Activated CD8-positive, alpha-beta memory T cell treated with anti-CD3 and anti-CD28 coated beads, Interleukin-2, amount 50 U/mL, for 4 hours (primary cell): ENCODE results near the gene RAE1.

ENCODE experiments used
- DNase-seq: peaks from one replicate; pipeline ENCODE4 v3.0.0-alpha.2; 2020

The RAE1 gene

DNA sequence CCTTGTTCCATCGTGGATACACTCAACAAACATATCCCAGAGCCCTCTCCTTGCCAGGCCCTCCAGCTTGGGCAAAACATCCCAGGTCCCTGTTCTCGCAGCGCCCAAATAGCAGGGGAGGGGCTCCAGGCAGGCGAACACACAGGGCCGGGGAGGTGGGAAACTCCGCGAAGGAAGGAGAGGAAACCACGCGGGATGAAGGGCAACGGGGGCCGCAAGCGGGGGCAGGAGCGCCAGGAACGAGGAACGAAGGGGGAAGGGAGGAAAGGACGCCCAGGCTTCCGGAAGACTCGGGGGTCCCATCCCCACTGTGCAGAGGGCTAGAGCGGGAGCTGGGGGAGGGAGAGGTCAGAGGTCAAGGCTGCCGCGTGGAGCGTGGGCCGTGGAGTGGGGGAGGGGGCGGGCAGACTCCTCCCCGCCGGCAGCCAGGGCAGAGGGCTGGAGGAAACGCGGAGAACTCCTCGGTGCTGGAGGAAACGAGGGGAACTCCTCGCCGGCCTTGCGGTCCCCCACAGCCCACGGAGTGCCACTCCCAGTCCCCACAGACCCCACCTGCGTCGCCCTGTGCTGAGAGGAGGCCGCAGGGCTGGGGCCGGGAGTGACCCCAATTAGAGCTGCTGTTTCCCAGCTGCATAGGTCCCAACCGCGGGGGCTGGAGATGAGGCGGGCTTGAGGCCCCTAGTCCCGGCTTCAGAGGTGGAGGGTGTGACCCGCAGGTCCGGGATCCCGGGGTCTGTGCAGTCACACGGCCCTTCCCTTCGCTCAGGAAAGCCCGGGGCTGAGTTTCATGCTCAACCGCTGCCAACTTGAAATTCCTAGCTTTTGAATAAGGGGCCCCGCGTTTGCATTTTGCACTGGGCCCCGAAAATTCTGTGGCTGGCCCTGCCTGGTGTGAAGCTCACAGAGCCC is 38.9 kb downstream of the RAE1 start:
- DNase-seq: peak; percentile 61

DNA sequence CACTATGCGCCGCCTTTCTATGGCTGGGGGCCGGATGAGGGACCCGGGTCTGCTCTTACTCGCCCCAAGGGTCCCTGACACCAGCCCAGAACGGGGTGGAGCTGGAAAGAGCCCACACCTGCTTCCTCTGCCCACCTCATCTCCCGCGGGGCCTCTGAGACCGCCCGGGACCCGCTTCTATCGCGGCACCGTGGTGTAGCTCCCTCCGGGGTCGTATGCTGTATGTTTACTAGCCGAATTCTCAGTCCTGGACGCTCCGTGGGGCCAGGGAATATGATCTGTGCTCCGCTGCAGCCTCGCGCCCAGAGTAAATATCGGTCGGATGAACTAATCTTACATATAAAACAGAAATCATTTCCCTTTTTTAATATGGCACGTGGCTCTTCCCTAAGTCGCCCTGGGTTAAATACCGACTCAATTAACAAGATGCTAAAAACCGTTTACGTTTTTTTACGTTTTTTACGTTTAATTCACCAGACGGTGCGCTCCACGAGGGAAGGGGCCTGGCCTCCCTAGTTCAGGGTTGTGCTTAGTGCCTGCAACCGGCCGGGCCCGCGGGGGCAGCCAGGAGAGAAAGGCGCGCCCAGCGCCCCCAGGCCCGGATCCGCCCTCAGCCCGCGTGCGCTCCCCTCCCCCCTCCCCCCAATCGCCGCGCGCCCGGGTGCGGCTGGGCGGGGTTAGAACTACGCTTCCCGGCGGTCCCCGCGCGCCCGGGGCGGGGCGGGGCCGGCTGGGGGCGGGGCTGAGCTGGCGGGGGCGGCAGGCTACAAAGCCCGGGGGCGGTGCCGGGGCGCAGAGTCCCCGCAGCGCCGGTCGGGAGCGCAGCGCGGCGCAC is 39.8 kb downstream of the RAE1 start, which contains the start of gene RBM38:
Gene RBM38 (plus strand): TSS at position 793 of the 835 bp plus-strand sequence. CDS start 186 bp downstream, outside the sequence.
- DNase-seq: peak; percentile 77

DNA sequence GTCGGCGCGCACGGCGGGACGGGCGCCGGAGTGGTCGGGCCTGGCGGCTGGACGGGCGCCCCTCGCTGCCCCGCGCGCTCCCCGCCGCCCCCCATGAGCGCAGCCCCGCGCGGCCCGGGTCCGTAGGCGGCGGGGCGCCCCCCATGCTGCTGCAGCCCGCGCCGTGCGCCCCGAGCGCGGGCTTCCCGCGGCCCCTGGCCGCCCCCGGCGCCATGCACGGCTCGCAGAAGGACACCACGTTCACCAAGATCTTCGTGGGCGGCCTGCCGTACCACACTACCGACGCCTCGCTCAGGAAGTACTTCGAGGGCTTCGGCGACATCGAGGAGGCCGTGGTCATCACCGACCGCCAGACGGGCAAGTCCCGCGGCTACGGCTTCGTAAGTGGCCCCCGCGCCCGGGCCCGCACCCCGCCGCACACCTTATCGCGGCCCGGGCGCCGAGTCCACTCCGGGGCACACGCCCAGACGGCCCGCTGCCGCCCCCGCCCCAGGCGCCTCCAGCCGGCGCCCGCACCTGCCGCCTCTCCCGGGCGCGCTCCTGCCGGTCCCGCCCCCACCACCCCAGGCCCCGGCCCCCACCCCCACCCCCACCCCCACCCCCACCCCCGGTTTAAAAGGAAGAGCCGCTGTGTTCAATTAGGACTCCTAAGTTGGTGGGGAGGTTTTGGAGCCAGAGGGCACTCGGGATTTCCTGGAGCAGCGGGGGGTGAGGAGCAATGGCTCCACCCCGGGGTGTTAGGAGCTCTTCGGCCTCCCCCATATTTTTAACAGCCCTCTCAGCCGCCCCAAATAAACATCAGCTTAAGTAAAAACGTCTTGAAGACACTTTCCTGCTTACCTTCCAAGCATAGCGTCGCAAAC is 40.6 kb downstream of the RAE1 start:
- peak; percentile 35 for DNase-seq

DNA sequence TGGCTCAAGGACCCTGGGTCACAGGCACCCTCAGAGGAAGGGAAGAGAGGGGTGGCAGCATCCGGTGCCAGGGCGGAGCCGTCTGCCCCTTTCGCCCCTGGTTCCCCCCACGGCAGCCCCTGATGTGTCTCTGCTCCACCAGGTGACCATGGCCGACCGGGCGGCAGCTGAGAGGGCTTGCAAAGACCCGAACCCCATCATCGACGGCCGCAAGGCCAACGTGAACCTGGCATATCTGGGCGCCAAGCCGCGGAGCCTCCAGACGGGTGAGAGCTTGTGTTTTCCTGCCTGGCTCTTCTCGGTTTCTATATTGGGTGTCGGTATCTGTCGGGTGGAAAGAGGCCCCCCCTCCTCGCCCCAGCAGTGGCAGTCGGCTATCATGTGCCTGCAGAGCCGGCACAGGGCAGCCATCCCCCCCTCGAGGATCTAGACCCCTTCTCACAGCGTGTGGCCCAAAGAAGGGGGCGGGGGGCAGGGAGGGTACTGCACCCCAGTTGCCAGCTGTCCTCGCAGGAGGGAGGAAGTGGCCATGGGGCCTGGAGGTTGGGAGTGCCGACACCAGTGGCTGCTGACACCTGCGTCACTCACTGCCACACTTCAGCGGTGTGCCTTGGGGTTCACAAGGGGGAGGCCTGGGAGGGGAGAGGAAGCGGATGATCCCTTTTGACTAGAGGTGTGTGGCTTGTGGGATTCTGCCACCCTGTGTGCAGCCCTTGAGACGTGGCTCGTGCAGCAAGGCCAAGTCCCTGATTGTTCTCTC is 41.6 kb downstream of the RAE1 start:
- peak; percentile 66 for DNase-seq

DNA sequence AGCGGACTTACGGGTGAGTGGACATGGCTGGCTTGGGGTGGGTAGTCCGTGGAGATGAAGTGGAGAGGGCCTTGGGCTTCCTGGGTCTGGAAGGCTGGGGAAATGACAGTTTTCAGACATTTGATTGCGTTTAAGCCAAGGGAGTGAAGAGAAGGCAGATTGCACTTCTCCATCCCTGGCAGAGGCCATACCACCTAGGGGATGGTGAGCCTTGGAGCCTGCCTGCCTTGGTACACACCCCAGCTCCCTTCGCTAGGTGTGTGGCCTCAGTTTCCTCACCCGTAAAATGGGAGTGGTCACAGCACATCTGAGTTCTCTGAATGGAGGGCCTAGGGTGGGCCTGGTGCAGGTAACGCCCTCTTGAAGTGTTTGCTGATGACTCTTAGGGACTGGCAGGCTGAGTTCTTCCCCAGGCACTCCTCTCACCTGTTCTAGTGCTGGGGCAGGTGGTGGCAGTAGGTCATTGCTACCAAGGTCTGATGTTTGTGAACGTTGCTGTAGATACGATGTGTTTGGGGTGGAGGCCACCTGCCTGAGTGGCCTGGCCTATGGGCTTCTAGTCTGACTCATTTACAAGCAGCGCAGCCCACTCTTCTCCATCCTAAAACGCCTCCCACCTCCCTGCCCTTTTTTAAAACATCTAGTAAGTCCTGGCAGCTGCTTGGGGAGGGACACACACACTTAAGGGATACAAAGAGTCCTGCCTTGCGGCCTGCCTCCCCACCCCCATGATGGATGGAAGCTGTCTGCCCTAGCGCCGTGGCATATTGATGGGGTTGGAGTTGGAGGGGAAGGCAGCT is 42.5 kb downstream of the RAE1 start:
- DNase-seq: peak; percentile 16

DNA sequence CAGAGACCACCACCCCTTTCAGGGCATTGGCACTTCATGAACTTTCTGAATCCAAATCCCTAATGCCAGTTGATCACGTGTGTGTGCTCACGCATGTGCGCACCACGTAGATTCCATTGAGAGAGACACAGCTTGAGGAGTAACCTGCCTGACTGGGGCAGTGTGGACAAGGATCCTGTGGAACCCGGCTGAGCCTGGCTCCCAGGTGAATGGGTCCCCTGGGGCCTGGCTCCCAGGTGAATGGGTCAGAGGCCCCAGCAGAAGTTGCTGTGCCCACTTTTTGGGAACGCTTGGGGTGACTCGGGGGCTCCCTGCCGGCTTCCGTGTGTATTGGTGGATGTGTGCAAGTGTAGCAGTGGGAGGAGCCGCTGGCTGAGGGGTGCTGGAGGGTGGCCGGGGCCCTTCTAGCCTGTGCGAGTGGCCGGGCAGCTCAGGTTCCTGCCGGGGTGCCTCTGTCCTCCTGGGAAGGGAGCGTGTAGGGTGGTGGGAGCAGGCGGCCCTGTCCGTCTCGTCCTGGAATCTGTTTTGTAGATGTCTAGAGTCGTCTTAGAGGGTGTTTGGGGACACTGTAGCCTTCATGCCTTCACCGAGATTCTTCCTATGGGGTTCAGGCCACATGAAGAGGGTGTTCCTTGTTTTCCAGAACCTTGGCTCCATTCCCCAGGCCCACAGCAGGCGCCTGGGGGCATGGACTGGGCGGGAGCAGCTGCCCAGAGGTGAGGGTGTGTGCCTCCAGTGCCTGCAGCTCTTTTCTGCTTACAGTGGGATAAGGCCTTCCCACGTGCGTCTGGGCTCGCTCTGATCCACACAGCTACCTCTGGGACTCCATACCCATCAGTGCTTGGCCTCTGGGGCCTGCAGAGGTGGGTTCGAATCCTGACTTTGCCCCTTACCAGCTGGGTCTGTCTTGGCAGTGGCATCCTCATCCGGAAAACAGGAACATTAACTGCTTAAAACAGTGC is 43.3 kb downstream of the RAE1 start:
- peak; percentile 12 for DNase-seq

DNA sequence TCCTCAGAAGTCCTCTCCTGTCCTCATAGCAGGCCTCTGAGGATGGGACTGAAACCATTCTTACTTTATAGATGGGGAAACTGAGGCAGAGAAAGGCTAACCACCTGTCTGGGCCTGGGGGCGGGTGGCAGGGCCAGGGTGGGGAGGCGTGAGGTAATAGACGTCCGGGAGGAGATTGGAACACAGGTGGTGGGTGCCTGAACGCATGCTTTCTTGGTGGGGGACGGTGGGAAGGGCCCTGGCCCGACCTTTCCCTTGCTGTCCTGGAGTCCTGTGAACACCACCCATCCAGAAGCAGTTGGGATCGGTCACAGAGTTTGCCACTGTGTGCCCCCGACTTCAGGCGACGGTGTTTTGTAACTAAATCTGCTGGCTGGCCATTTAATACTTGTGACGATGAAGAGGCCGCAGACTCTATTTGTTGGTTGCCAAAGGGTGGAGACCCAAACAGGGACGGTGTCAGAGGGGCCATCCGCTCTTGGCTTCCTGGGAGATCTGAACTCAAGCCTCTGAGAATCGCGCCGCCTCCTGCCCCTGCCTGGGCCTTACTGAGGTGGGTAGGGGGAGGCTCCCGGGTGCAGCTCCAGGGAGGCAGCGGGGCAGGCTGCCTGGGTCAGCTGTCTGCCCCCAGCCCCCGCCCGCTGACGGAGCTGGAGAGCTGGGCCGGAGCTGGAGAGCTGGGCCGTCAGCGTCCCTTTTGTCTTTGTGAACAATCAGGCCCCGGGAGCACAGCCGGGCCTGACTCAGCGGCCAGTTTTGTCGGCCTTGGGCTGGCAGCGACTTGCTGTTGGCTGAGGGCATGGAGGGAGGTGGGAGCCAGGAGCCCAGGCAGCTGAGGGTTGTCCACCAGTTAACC is 44.3 kb downstream of the RAE1 start:
- DNase-seq: peak; percentile 12

DNA sequence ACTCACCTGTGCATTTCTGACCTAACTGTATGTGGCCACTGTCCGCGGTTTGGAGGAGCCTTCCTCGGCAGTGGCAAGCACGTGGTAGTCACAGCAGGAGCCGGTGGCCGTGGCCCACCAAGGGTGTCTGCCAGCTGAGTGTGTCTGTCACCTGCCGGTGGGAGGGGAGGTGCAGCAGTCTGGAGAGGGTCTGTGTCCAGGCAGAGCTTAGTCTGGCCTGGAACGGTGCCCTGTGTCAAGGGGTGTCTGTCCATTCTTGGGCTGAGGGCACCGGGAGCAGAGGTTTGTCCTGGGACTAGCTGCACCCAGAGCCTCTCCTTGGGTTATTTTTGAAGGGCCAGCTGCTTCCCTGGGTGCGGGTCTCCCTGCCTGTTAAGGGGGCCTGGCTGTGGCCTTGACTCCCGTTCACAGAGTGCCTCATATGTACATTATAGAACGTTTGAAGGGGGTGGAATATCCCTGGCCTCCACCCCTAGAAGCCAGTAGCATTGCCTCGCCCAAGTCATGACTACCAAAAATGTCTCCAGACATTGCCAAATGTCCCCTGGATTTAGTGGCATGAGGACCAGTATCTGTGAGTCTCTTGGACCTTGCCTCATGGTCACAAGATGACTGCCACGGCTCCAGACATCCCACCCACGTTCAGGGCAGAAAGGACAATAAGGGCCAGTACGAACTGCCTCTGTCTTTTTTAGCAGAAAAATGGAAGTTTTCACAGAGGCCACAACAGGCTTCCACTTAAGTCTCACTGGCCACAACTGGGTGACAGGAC is 45.3 kb downstream of the RAE1 start:
- peak; percentile 14 for DNase-seq

DNA sequence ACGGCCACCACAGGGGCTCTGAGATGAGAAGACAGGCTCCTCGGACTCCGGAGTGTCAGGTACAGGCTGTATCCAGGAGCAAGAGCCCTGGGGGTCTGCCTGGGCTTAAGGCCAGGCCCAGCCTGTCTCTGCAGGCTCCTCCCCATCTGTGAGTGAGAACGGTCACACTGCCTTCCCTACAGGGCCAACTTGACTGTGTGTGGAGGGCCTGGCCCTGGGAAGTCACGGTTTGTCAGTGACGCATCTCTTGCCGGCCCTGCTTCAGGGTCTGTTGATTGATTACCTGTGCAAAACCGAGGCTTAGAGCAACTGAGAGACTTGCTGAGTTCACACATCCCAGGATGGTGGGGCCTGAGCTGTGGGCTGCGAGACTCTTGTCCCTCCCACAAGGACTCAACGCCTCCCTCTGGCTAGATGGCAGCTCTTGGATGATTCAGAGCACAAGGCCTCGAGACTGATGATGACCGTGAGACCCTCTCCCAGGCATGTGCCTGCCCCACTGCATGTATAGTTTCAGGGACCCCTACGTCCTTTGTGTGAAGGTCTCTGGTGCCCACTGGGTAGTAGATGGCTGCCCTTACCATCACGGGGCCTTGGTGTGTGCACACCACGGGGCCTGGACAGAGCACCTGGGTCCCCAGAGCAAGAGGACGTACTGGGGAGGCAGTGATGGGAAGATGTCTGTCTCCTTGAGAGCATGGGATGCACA is 46.1 kb downstream of the RAE1 start:
- DNase-seq: peak; percentile 21

DNA sequence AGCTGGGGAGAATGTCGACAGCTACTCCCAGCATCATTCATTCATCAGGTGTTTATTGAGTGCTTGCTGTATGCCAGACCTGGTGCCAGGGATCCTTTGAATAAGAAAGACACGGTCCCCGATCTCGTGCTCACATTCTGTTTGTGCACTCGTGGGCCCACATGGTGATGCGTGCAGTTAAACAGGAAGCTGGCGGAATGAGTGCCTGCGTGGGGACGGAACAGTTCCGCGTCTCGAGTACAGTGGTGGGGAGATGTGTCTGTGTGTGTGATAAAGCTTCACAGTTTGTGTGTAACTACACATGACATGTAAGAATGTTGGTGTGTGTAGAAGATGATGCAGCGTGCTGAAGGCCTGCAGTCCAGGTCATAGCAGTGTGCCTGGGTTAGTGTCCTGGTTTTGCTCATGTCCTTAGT is 46.6 kb downstream of the RAE1 start:
- peak; percentile 59 for DNase-seq

DNA sequence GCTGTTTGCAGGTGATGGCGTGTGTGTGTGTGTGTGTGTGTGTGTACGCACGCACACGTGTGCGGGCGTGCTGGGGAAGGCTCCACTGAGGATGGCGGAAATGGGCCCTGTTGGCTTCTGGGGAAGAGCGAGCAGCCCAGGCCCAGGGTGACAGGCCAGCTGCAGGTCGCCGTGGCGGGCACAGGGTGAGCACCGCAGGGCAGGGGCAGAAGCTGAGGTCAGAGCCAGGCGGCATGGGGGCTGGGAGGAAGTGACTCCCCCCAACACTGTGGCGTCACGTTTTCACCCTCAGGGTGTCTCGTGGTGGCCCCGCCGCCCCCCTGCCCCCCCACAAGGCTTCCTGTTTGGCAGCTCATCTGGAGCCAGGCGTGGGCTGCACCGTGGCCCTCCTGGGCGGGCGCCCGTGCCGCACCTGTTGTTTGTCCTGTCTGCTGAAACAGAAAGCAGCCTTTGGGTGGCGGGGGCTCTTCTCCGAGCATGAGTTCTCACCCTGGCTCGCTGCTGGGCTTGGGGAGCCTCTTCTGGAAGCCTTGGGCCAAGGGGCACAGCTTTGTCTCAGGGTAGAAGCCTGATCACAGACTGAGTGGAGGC is 47.3 kb downstream of the RAE1 start:
- peak; percentile 91 for DNase-seq

- peak; percentile 14 for DNase-seq
Measured at GRCh38 chr20:57398901-57399535, 48.0 kb downstream of the RAE1 start.

- DNase-seq: peak; percentile 13
Measured at GRCh38 chr20:57399587-57400155, 48.6 kb downstream of the RAE1 start.

DNA sequence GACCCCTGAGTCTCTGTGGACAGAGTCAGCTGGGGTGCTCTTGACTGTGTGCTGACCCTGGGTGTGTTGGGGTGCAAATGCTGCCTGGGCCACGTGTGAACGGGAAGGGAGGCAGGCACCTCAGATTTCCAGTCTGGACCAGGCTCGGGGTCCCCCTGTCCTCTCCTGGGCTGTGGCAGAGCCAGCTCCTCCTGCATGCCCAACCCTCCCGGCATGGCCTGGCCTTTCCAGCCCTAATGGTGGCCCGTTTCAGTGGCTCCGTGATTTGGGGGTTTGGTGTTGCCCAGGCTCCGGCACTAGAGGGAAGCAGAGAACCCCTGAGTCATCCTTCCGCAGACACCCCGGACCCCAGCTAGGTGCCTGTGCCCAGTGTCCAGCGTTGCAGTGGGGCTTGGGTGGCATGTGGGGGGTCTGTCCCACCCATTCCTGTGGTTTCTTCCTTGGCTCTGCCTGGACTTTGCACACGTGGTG is 49.2 kb downstream of the RAE1 start:
- peak; percentile 24 for DNase-seq

DNA sequence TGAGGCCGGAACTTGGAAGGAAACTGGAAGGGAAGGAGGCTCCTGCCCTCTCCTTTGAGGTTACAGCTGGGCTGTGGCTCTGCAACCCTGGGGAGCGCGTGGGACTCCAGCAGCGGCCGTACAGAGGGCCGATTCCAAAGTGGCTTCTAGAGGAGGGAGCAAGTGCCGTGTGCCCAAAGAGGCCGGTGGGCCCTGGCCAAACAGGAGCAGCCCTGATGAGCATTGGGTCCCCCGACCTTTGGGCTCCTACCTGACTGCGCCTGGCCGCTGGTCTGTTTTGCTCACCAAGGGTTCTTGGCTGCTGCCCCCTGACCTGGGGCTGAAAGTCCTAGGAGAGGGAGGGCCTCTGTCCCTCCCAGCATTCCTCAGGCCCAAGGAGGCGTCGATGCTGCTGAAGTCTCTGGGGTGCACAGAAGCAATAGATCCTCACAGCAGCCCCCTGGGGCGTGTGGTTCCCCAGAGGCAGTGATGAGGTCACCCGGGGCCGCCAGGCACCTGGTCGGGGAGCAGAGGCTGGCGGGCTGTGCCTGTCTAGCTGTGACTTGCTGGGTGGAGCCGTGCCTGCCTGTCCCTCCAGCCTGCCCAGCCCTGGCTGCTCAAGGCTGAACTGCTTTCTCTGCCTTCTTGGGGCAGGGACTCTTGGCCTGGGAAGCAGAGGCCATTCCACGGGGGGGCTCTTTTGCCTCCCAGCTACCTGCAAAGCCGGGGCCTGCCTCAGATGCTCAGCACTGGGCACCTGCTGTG is 49.9 kb downstream of the RAE1 start:
- DNase-seq: peak; percentile 46
